BLaER1 treated with 17β-estradiol and CSF1 and Interleukin-3, amounts not matched to agents 10 nM and 100 nM (cell line): Measurements from ENCODE around the gene ANKIB1.

Source experiments
- H3K27ac ChIP-seq, 11 experiments: shearing (Covaris generic); formaldehyde crosslinking; 2 replicates each; pipeline ENCODE4 v1.8.1; 2022
- H3K27me3 ChIP-seq, 11 experiments: shearing (Covaris generic); formaldehyde crosslinking; 2 replicates each; pipeline ENCODE4 v1.8.1; 2022
- H3K36me3 ChIP-seq, 11 experiments: shearing (Covaris generic); formaldehyde crosslinking; 2 replicates each; pipeline ENCODE4 v1.8.1; 2022
- H3K4me1 ChIP-seq, 10 experiments: shearing (Covaris generic); formaldehyde crosslinking; 2 replicates each; pipeline ENCODE4 v1.8.1; 2022
- H3K4me2 ChIP-seq, 11 experiments: shearing (Covaris generic); formaldehyde crosslinking; 2 replicates each; pipeline ENCODE4 v1.8.1; 2022
- H3K4me3 ChIP-seq, 10 experiments: shearing (Covaris generic); formaldehyde crosslinking; 2 replicates each; pipeline ENCODE4 v1.8.1; 2022
- H3K9ac ChIP-seq, 11 experiments: shearing (Covaris generic); formaldehyde crosslinking; 2 replicates each; pipeline ENCODE4 v1.8.1; 2022
- H3K9me3 ChIP-seq, 11 experiments: shearing (Covaris generic); formaldehyde crosslinking; replicated peaks in 1 of 11; 2 replicates each; pipeline ENCODE4 v1.8.1; 2022
- H4K20me1 ChIP-seq, 11 experiments: shearing (Covaris generic); formaldehyde crosslinking; 2 replicates each; pipeline ENCODE4 v1.8.1; 2022
- Cebpa-rat ChIP-seq, 11 experiments: shearing (Covaris generic); IDR thresholded peaks; 2 replicates each; pipeline ENCODE4 v1.8.1; 2022

ANKIB1 gene

GRCh38 chr7:92296880-92297445 lies 51.2 kb downstream of the ANKIB1 start:
- H3K36me3 ChIP-seq: peaks cover 24 to 63% (median 40%) of the 10 kb centered on the region in 11 experiments
- no peak overlapping the region for H3K4me2 ChIP-seq
- H3K9ac ChIP-seq: no peak overlapping the region
- no peak for TF ChIP-seq Cebpa-rat (IDR thresholded peaks at IDR 0.05)
- peaks cover 0 to 2% (median 0%) of the 10 kb centered on the region in 10 experiments; a peak in 7 of 20 replicates for H3K4me1 ChIP-seq
- H3K27ac ChIP-seq: no peak overlapping the region
- no peaks in the 10 kb centered on the region for H3K27me3 ChIP-seq
- peaks cover 0 to 5% (median 0%) of the 10 kb centered on the region in 11 experiments; a peak in 1 of 22 replicates for H3K9me3 ChIP-seq
- no peak overlapping the region for H3K4me3 ChIP-seq
- H4K20me1 ChIP-seq: peaks cover 0 to 15% (median 5%) of the 10 kb centered on the region in 11 experiments; a peak in 8 of 22 replicates

- H3K9me3 ChIP-seq: peaks cover 0 to 5% (median 0%) of the 10 kb centered on the region in 11 experiments; a peak in 1 of 22 replicates
- no peak overlapping the region for H3K4me3 ChIP-seq
- H3K27me3 ChIP-seq: no peaks in the 10 kb centered on the region
- peaks cover 0 to 13% (median 5%) of the 10 kb centered on the region in 11 experiments; a peak in 8 of 22 replicates for H4K20me1 ChIP-seq
- peaks cover 27 to 71% (median 44%) of the 10 kb centered on the region in 11 experiments for H3K36me3 ChIP-seq
- TF ChIP-seq Cebpa-rat (IDR thresholded peaks at IDR 0.05): no peak
- H3K9ac ChIP-seq: no peak overlapping the region
- H3K4me1 ChIP-seq: no peaks in the 10 kb centered on the region
- no peak overlapping the region for H3K27ac ChIP-seq
- no peak overlapping the region for H3K4me2 ChIP-seq
Measured at GRCh38 chr7:92297736-92298135, 52.0 kb downstream of the ANKIB1 start.

DNA sequence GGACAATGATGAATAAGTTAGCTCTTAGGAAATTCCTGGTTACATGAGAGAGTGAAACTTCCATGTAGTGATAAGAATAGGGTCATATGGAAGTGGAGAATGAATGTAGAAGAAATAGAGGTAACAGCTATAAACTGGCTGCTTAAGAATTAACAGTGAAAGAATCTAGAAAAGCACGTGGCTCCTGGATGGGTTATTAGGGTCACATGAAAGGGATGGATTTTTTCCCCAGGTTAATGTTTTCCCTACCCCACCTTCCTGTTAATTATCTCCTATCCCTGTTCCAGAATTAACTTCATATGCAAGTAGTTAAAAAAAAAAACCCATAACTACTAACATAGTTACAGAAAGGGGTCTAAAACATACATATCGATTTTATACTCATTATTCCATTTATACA lies 58.0 kb downstream of the ANKIB1 start:
- peaks cover 0 to 5% (median 0%) of the 10 kb centered on the region in 11 experiments; a peak in 1 of 22 replicates for H3K9me3 ChIP-seq
- H3K4me2 ChIP-seq: no peak overlapping the region
- H4K20me1 ChIP-seq: no peaks in the 10 kb centered on the region; a peak in 1 of 22 replicates
- no peaks in the 10 kb centered on the region for H3K27me3 ChIP-seq
- no peak overlapping the region for H3K4me3 ChIP-seq
- no peak overlapping the region for H3K27ac ChIP-seq
- peaks cover 26 to 63% (median 41%) of the 10 kb centered on the region in 11 experiments for H3K36me3 ChIP-seq
- TF ChIP-seq Cebpa-rat (IDR thresholded peaks at IDR 0.05): no peak
- no peaks in the 10 kb centered on the region for H3K4me1 ChIP-seq
- no peak overlapping the region for H3K9ac ChIP-seq

GRCh38 chr7:92304406-92304893 lies 58.7 kb downstream of the ANKIB1 start:
- Histone ChIP-seq H3K27ac (no peak overlapping the region), H3K4me1 (no peaks in the 10 kb centered on the region), H3K4me2 (no peak overlapping the region), H3K9ac (no peak overlapping the region), H3K9me3 (peaks cover 0 to 5% (median 0%) of the 10 kb centered on the region in 11 experiments; a peak in 1 of 22 replicates), H3K36me3 (peaks cover 28 to 64% (median 43%) of the 10 kb centered on the region in 11 experiments), H3K27me3 (no peaks in the 10 kb centered on the region), H4K20me1 (no peaks in the 10 kb centered on the region; a peak in 1 of 22 replicates), H3K4me3 (no peak overlapping the region)
- TF ChIP-seq Cebpa-rat (IDR thresholded peaks at IDR 0.05): no peak

- Histone ChIP-seq H4K20me1 (no peaks in the 10 kb centered on the region), H3K4me3 (no peak overlapping the region), H3K27me3 (no peaks in the 10 kb centered on the region), H3K36me3 (peaks cover 24 to 59% (median 33%) of the 10 kb centered on the region in 11 experiments; a peak in 21 of 22 replicates), H3K4me1 (no peaks in the 10 kb centered on the region), H3K9me3 (no peaks in the 10 kb centered on the region), H3K9ac (no peak overlapping the region), H3K4me2 (no peak overlapping the region), H3K27ac (no peak overlapping the region)
- no peak for TF ChIP-seq Cebpa-rat (IDR thresholded peaks at IDR 0.05)
Measured at GRCh38 chr7:92306153-92306552, 60.4 kb downstream of the ANKIB1 start.

DNA sequence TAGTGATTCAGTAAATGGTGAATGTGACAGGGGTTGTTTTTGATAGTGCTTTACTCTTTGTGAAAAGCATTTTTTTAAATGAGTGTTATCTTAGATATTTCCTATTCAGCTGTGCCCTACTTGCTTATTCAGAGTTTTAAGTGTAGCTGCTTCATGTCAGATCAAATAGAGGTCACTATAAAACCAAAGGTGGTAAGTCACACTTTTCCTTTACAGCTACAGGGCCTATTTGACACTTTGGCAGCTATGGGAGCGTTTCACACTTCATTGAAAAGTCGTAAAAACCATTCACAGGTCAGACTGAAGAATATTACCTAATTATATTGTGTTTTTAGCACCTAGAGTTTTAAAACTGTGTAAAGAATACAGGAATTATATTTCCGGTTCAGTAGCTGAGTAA lies 67.3 kb downstream of the ANKIB1 start:
- Histone ChIP-seq H3K4me2 (no peak overlapping the region), H3K4me3 (no peak overlapping the region), H3K27ac (no peak overlapping the region), H3K9me3 (no peaks in the 10 kb centered on the region), H3K27me3 (no peaks in the 10 kb centered on the region), H3K9ac (no peak overlapping the region), H3K36me3 (peaks cover 4 to 63% (median 21%) of the 10 kb centered on the region in 11 experiments; a peak in 21 of 22 replicates), H3K4me1 (no peaks in the 10 kb centered on the region), H4K20me1 (no peaks in the 10 kb centered on the region)
- TF ChIP-seq Cebpa-rat (IDR thresholded peaks at IDR 0.05): no peak

GRCh38 chr7:92319243-92319642 lies 73.5 kb downstream of the ANKIB1 start:
- TF ChIP-seq Cebpa-rat (IDR thresholded peaks at IDR 0.05): no peak

DNA sequence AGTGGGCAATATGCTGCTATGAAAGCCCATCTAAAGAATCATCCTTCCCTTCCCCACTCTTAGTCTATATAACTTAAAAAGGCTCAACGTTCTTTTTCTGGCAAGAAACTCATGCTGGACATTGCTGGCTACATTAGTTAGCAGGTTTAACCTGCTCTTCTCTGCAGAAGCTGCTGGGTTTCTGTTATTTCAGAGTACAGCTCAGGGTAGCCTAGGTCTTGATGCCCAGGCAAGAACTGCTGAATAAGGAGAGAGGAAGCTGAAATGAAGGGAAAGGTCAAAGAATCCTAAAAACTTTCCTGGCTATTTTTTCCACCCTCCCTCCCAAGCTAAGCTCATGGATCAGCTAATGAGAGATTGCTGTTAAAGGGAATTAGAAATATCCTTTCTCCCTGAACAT lies 79.4 kb downstream of the ANKIB1 start:
- Histone ChIP-seq H3K4me3 (no peak overlapping the region), H3K36me3 (peaks cover 15 to 53% (median 31%) of the 10 kb centered on the region in 11 experiments; a peak in 21 of 22 replicates), H3K4me1 (peaks cover 4 to 17% (median 12%) of the 10 kb centered on the region in 10 experiments; a peak in 15 of 20 replicates), H3K9ac (peak overlapping the region in 1 of 11 experiments; percentile 30; a peak in 1 of 22 replicates), H3K27me3 (no peaks in the 10 kb centered on the region), H3K9me3 (no peaks in the 10 kb centered on the region), H3K27ac (peak overlapping the region in 4 of 11 experiments; percentile 32 to 53 (median 40); a peak in 5 of 22 replicates), H3K4me2 (peak overlapping the region in 7 of 11 experiments; percentile 14 to 51 (median 42); a peak in 9 of 22 replicates), H4K20me1 (no peaks in the 10 kb centered on the region)
- TF ChIP-seq Cebpa-rat (IDR thresholded peaks at IDR 0.05): no peak

More at GRCh38 chr7:92319243-92319642, 73.5 kb downstream of the ANKIB1 start:
- H3K4me3 ChIP-seq: no peak overlapping the region
- no peak overlapping the region for H3K9ac ChIP-seq
- peaks cover 17 to 65% (median 27%) of the 10 kb centered on the region in 11 experiments for H3K36me3 ChIP-seq
- no peak overlapping the region for H3K4me2 ChIP-seq
- H3K4me1 ChIP-seq: no peaks in the 10 kb centered on the region
- H3K27ac ChIP-seq: no peak overlapping the region
- H3K9me3 ChIP-seq: no peaks in the 10 kb centered on the region
- H4K20me1 ChIP-seq: no peaks in the 10 kb centered on the region
- H3K27me3 ChIP-seq: no peaks in the 10 kb centered on the region

GRCh38 chr7:92325858-92326257 lies 80.1 kb downstream of the ANKIB1 start:
- TF ChIP-seq Cebpa-rat (IDR thresholded peaks at IDR 0.05): no peak
- Histone ChIP-seq H3K27ac (peak overlapping the region in 3 of 11 experiments; percentile 32 to 45 (median 36); a peak in 5 of 22 replicates), H3K36me3 (peaks cover 10 to 48% (median 24%) of the 10 kb centered on the region in 11 experiments; a peak in 20 of 22 replicates), H3K9ac (peak overlapping the region in 1 of 11 experiments; percentile 5; a peak in 1 of 22 replicates), H3K4me1 (peaks cover 4 to 17% (median 12%) of the 10 kb centered on the region in 10 experiments; a peak in 15 of 20 replicates), H3K9me3 (no peaks in the 10 kb centered on the region), H3K27me3 (no peaks in the 10 kb centered on the region), H4K20me1 (no peaks in the 10 kb centered on the region), H3K4me3 (no peak overlapping the region), H3K4me2 (peak overlapping the region in 7 of 11 experiments; percentile 14 to 51 (median 42); a peak in 11 of 22 replicates)
